ENCODE measurements around the gene DPP8. TPM values are rescaled to one million over a fixed set of nuclear protein-coding genes. Genes with fewer than 3 reads are reported as not detected.

The DPP8 gene
- total RNA-seq, 2 donors from 2014 or later: 37.9 to 42.9 TPM

- H3K9me3 ChIP-seq (ENCODE audit: control insufficient read depth, low read length, poor library complexity, severe bottlenecking): no peaks in the 10 kb centered on the region
- Mint-ChIP-seq H3K27ac (no peak overlapping the region), H3K4me1 (peaks cover 4% of the 10 kb centered on the region), H3K4me3 (no peak overlapping the region), H3K36me3 (ENCODE audit: low read depth) (peaks cover 4% of the 10 kb centered on the region), H3K27me3 (no peaks in the 10 kb centered on the region)
- no peak for DNase-seq
- ATAC-seq: no peak
These were observed 66.9 kb downstream of the DPP8 start for GRCh38 chr15:65450556-65450955.

- DNase-seq (no peak), ATAC-seq (no peak)
- peaks cover 2% of the 10 kb centered on the region for H3K4me1 Mint-ChIP-seq
- no peak overlapping the region for H3K4me3 Mint-ChIP-seq
- H3K27me3 Mint-ChIP-seq: no peaks in the 10 kb centered on the region
- H3K36me3 Mint-ChIP-seq (ENCODE audit: low read depth): peaks cover 9% of the 10 kb centered on the region
- H3K27ac Mint-ChIP-seq: no peak overlapping the region
- H3K9me3 ChIP-seq (ENCODE audit: control insufficient read depth, low read length, poor library complexity, severe bottlenecking): no peaks in the 10 kb centered on the region
These were observed 70.3 kb downstream of the DPP8 start for GRCh38 chr15:65447145-65447544.

- DNase-seq (no peak), ATAC-seq (no peak)
- H3K27me3 Mint-ChIP-seq: peaks cover 16% of the 10 kb centered on the region
- H3K4me3 Mint-ChIP-seq: no peak overlapping the region
- peaks cover 2% of the 10 kb centered on the region for H3K36me3 Mint-ChIP-seq (ENCODE audit: low read depth)
- H3K9me3 ChIP-seq (ENCODE audit: control insufficient read depth, low read length, poor library complexity, severe bottlenecking): no peaks in the 10 kb centered on the region
- H3K27ac Mint-ChIP-seq: no peak overlapping the region
- H3K4me1 Mint-ChIP-seq: peaks cover 2% of the 10 kb centered on the region
These were observed 83.3 kb downstream of the DPP8 start for GRCh38 chr15:65434201-65434600.

- ATAC-seq (no peak), DNase-seq (no peak)
- no peaks in the 10 kb centered on the region for H3K4me1 Mint-ChIP-seq
These were observed 85.8 kb downstream of the DPP8 start for GRCh38 chr15:65431731-65432130.

GRCh38 chr15:65426216-65426853 is 91.2 kb downstream of the DPP8 start:
- H3K4me3 Mint-ChIP-seq: no peak overlapping the region

More at GRCh38 chr15:65431731-65432130, 85.8 kb downstream of the DPP8 start:
- Mint-ChIP-seq H3K27ac (no peak overlapping the region), H3K4me3 (no peak overlapping the region), H3K36me3 (ENCODE audit: low read depth) (peaks cover 2% of the 10 kb centered on the region), H3K27me3 (peaks cover 16% of the 10 kb centered on the region)
- H3K9me3 ChIP-seq (ENCODE audit: control insufficient read depth, low read length, poor library complexity, severe bottlenecking): no peaks in the 10 kb centered on the region

GRCh38 chr15:65424683-65425082 is 92.8 kb downstream of the DPP8 start:
- peaks cover 20% of the 10 kb centered on the region for H3K4me1 Mint-ChIP-seq
- ATAC-seq (no peak), DNase-seq (no peak)
- peaks cover 68% of the 10 kb centered on the region for H3K27me3 Mint-ChIP-seq
- H3K27ac Mint-ChIP-seq: no peak overlapping the region
- no peaks in the 10 kb centered on the region for H3K9me3 ChIP-seq (ENCODE audit: control insufficient read depth, low read length, poor library complexity, severe bottlenecking)
- peak overlapping the region; percentile 93 for H3K4me3 Mint-ChIP-seq
- H3K36me3 Mint-ChIP-seq (ENCODE audit: low read depth): peaks cover 25% of the 10 kb centered on the region

More at GRCh38 chr15:65426216-65426853, 91.2 kb downstream of the DPP8 start:
- Mint-ChIP-seq H3K27ac (no peak overlapping the region), H3K27me3 (peaks cover 55% of the 10 kb centered on the region), H3K36me3 (ENCODE audit: low read depth) (peaks cover 17% of the 10 kb centered on the region), H3K4me1 (peaks cover 20% of the 10 kb centered on the region)
- DNase-seq (no peak), ATAC-seq (no peak)
- no peaks in the 10 kb centered on the region for H3K9me3 ChIP-seq (ENCODE audit: control insufficient read depth, low read length, poor library complexity, severe bottlenecking)

- H3K4me1 Mint-ChIP-seq: peaks cover 20% of the 10 kb centered on the region
- ATAC-seq (no peak), DNase-seq (no peak)
- H3K9me3 ChIP-seq (ENCODE audit: control insufficient read depth, low read length, poor library complexity, severe bottlenecking): no peaks in the 10 kb centered on the region
- H3K36me3 Mint-ChIP-seq (ENCODE audit: low read depth): peaks cover 23% of the 10 kb centered on the region
- no peak overlapping the region for H3K27ac Mint-ChIP-seq
- H3K4me3 Mint-ChIP-seq: peak overlapping the region; percentile 93
- peaks cover 68% of the 10 kb centered on the region for H3K27me3 Mint-ChIP-seq
These were observed 93.4 kb downstream of the DPP8 start for GRCh38 chr15:65423976-65424679.

- no peaks in the 10 kb centered on the region for H3K9me3 ChIP-seq (ENCODE audit: control insufficient read depth, low read length, poor library complexity, severe bottlenecking)
- peak overlapping the region; percentile 76 for H3K27ac Mint-ChIP-seq
- peak overlapping the region; percentile 93 for H3K4me3 Mint-ChIP-seq
- DNase-seq (no peak), ATAC-seq (no peak)
- H3K27me3 Mint-ChIP-seq: peaks cover 75% of the 10 kb centered on the region
- peaks cover 23% of the 10 kb centered on the region for H3K36me3 Mint-ChIP-seq (ENCODE audit: low read depth)
- H3K4me1 Mint-ChIP-seq: peaks cover 20% of the 10 kb centered on the region
These were observed 94.1 kb downstream of the DPP8 start for GRCh38 chr15:65423150-65423975.

- H3K4me1 Mint-ChIP-seq: peaks cover 20% of the 10 kb centered on the region
- DNase-seq: no peak
- no peaks in the 10 kb centered on the region for H3K9me3 ChIP-seq (ENCODE audit: control insufficient read depth, low read length, poor library complexity, severe bottlenecking)
- peaks cover 23% of the 10 kb centered on the region for H3K36me3 Mint-ChIP-seq (ENCODE audit: low read depth)
- ATAC-seq: no peak
- peaks cover 90% of the 10 kb centered on the region for H3K27me3 Mint-ChIP-seq
- peak overlapping the region; percentile 66 for H3K27ac Mint-ChIP-seq
- peak overlapping the region; percentile 89 for H3K4me3 Mint-ChIP-seq
These were observed 95.9 kb downstream of the DPP8 start for GRCh38 chr15:65421360-65422215.

- Mint-ChIP-seq H3K4me3 (peak overlapping the region; percentile 28), H3K4me1 (peaks cover 20% of the 10 kb centered on the region), H3K36me3 (ENCODE audit: low read depth) (peaks cover 23% of the 10 kb centered on the region), H3K27me3 (peaks cover 87% of the 10 kb centered on the region), H3K27ac (no peak overlapping the region)
- DNase-seq (no peak), ATAC-seq (no peak)
- H3K9me3 ChIP-seq (ENCODE audit: control insufficient read depth, low read length, poor library complexity, severe bottlenecking): no peaks in the 10 kb centered on the region
These were observed 96.5 kb downstream of the DPP8 start for GRCh38 chr15:65420975-65421359.

GRCh38 chr15:65418596-65418995 is 98.9 kb downstream of the DPP8 start:
- Mint-ChIP-seq H3K27ac (no peak overlapping the region), H3K27me3 (peaks cover 63% of the 10 kb centered on the region)
- ATAC-seq: no peak

GRCh38 chr15:65416845-65417416 is 100.6 kb downstream of the DPP8 start:
- ATAC-seq (no peak), DNase-seq (no peak)
- peaks cover 9% of the 10 kb centered on the region for H3K36me3 Mint-ChIP-seq (ENCODE audit: low read depth)
- H3K27ac Mint-ChIP-seq: no peak overlapping the region
- no peaks in the 10 kb centered on the region for H3K9me3 ChIP-seq (ENCODE audit: control insufficient read depth, low read length, poor library complexity, severe bottlenecking)
- H3K27me3 Mint-ChIP-seq: peaks cover 50% of the 10 kb centered on the region
- no peak overlapping the region for H3K4me3 Mint-ChIP-seq
- H3K4me1 Mint-ChIP-seq: peaks cover 1% of the 10 kb centered on the region

More at GRCh38 chr15:65418596-65418995, 98.9 kb downstream of the DPP8 start:
- DNase-seq: no peak
- no peak overlapping the region for H3K4me3 Mint-ChIP-seq
- H3K9me3 ChIP-seq (ENCODE audit: control insufficient read depth, low read length, poor library complexity, severe bottlenecking): no peaks in the 10 kb centered on the region
- peaks cover 14% of the 10 kb centered on the region for H3K36me3 Mint-ChIP-seq (ENCODE audit: low read depth)
- peaks cover 11% of the 10 kb centered on the region for H3K4me1 Mint-ChIP-seq
